Measurements from ENCODE around the gene MZT2A.

GRCh38 chr2:131516011-131516410, 23.8 kb upstream of the MZT2A start:
- TF ChIP-seq, protein P1, sequence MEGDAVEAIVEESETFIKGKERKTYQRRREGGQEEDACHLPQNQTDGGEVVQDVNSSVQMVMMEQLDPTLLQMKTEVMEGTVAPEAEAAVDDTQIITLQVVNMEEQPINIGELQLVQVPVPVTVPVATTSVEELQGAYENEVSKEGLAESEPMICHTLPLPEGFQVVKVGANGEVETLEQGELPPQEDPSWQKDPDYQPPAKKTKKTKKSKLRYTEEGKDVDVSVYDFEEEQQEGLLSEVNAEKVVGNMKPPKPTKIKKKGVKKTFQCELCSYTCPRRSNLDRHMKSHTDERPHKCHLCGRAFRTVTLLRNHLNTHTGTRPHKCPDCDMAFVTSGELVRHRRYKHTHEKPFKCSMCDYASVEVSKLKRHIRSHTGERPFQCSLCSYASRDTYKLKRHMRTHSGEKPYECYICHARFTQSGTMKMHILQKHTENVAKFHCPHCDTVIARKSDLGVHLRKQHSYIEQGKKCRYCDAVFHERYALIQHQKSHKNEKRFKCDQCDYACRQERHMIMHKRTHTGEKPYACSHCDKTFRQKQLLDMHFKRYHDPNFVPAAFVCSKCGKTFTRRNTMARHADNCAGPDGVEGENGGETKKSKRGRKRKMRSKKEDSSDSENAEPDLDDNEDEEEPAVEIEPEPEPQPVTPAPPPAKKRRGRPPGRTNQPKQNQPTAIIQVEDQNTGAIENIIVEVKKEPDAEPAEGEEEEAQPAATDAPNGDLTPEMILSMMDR (IDR thresholded peaks at IDR 0.05): no peak
- no peak for TF ChIP-seq POLR2A (IDR thresholded peaks at IDR 0.05)
